H1 (cell line): ENCODE results near the gene SCGB1A1. TPM values are rescaled to one million over a fixed set of nuclear protein-coding genes. Genes with fewer than 3 reads are reported as not detected.

Experiments used
- CTCF ChIA-PET: fragments of 300-600 bp; sonication (Branson Sonifier 250); formaldehyde crosslinking; loops from one replicate; lab custom pipeline; 2021; ENCODE audit not compliant: partially characterized antibody; lab: Charles Lee
- POLR2A ChIA-PET: fragments of 300-600 bp; sonication (Branson Sonifier 250); formaldehyde crosslinking; loops from one replicate; lab custom pipeline; 2021; ENCODE audit warnings: inconsistent platforms; ENCODE audit not compliant: partially characterized antibody; lab: Charles Lee
- DNase-seq, 2 experiments: peaks; one replicate each; pipeline versions ENCODE4 v3.0.0 to v3.0.0-alpha.2; 2010 to 2022; ENCODE audit warnings: low spot score in 2 of 2, low read depth in 1 of 2, mixed read lengths in 1 of 2
- FAIRE-seq: peaks from 2 replicates; lab custom pipeline; 2011; peaks lifted over from hg19 to GRCh38; lab: Jason Lieb, UNC
- H2AFZ ChIP-seq: 2 replicates; pipeline ENCODE4 v1.8.1; 2012; ENCODE audit warnings: low read length, inconsistent platforms
- H2AK5ac ChIP-seq: 2 replicates; pipeline ENCODE4 v1.6.1; 2013; ENCODE audit warnings: low read depth, low read length
- H2BK120ac ChIP-seq: replicated peaks from 2 replicates; pipeline ENCODE3; 2013; ENCODE audit warnings: low read depth, low read length, inconsistent platforms
- H2BK12ac ChIP-seq: 2 replicates; pipeline ENCODE4 v1.6.1; 2013; ENCODE audit warnings: low read depth, low read length
- H2BK15ac ChIP-seq: 2 replicates; pipeline ENCODE4 v1.6.1; 2013; ENCODE audit warnings: low read length
- H2BK20ac ChIP-seq: 2 replicates; pipeline ENCODE4 v1.6.1; 2013; ENCODE audit warnings: low read length
- H2BK5ac ChIP-seq: 2 replicates; pipeline ENCODE4 v1.6.1; 2013; ENCODE audit warnings: low read depth, low read length
- H3K14ac ChIP-seq: 2 replicates; pipeline ENCODE4 v1.6.1; 2013; ENCODE audit warnings: inconsistent platforms; ENCODE audit not compliant: insufficient read length
- H3K18ac ChIP-seq: 2 replicates; pipeline ENCODE4 v1.6.1; 2013; ENCODE audit warnings: low read length; ENCODE audit errors: extremely low read depth
- H3K23ac ChIP-seq: 2 replicates; pipeline ENCODE4 v1.6.1; 2013; ENCODE audit warnings: inconsistent platforms; ENCODE audit not compliant: insufficient read length
- H3K23me2 ChIP-seq: 2 replicates; pipeline ENCODE4 v1.6.1; 2013; ENCODE audit warnings: low read depth, low read length
- H3K27ac ChIP-seq: 2 replicates; pipeline ENCODE4 v1.6.1; 2011; ENCODE audit warnings: low read depth, low read length, inconsistent platforms
- H3K27me3 ChIP-seq, 4 experiments: replicated peaks in 1 of 4; 1 replicate in 1 of 4; 2 replicates in 3 of 4; pipeline versions ENCODE4 v1.6.1 to v1.8.1; 2011 to 2013; ENCODE audit warnings: low read length in 3 of 4, mild to moderate bottlenecking in 3 of 4, inconsistent platforms in 2 of 4, mixed read lengths in 2 of 4, moderate library complexity in 1 of 4; ENCODE audit not compliant: control insufficient read depth in 3 of 4, insufficient read depth in 3 of 4; ENCODE audit errors: extremely low read depth in 1 of 4
- H3K36me3 ChIP-seq, 4 experiments: 2 replicates each; pipeline versions ENCODE4 v1.6.1 to v1.8.1; 2011 to 2013; ENCODE audit warnings: mild to moderate bottlenecking in 4 of 4, low read length in 3 of 4, moderate library complexity in 2 of 4, control low read depth in 1 of 4, inconsistent platforms in 1 of 4; ENCODE audit not compliant: insufficient read depth in 4 of 4, control insufficient read depth in 2 of 4
- H3K4ac ChIP-seq: replicated peaks from 2 replicates; pipeline ENCODE3; 2013; ENCODE audit warnings: low read length, low read depth, mixed read lengths, inconsistent platforms; ENCODE audit not compliant: insufficient read length
- H3K4me1 ChIP-seq, 4 experiments: replicated peaks in 1 of 4; 1 replicate in 1 of 4; 2 replicates in 3 of 4; pipeline versions ENCODE4 v1.6.1 to v1.8.1; 2011 to 2013; ENCODE audit warnings: low read length in 3 of 4, inconsistent platforms in 2 of 4, mixed read lengths in 1 of 4; ENCODE audit not compliant: insufficient read depth in 4 of 4, control insufficient read depth in 3 of 4
- H3K4me2 ChIP-seq, 2 experiments: 2 replicates each; pipeline versions ENCODE4 v1.6.1 to v1.8.1; 2011 to 2013; ENCODE audit warnings: low read depth in 2 of 2, low read length in 2 of 2, control low read depth in 1 of 2, inconsistent platforms in 1 of 2, mild to moderate bottlenecking in 1 of 2; ENCODE audit not compliant: insufficient read depth in 1 of 2
- H3K4me3 ChIP-seq, 4 experiments: fragments of 200-600, 300-600 bp in 1 of 4; sonication (generic), shearing (Covaris generic), sonication (Bioruptor Twin) in 1 of 4; 2 replicates each; pipeline versions ENCODE4 v1.5.1 to v1.8.1; 2011 to 2016; ENCODE audit warnings: low read length in 4 of 4, low read depth in 3 of 4, control low read depth in 2 of 4, inconsistent platforms in 2 of 4, mild to moderate bottlenecking in 2 of 4, mixed read lengths in 1 of 4, moderate library complexity in 1 of 4; ENCODE audit not compliant: insufficient read depth in 2 of 4; ENCODE audit errors: extremely low read depth in 1 of 4
- H3K56ac ChIP-seq: replicated peaks from 2 replicates; pipeline ENCODE3; 2013; ENCODE audit warnings: low read depth, mild to moderate bottlenecking, mixed read lengths, low read length, inconsistent platforms; ENCODE audit not compliant: insufficient read length
- H3K79me1 ChIP-seq: 2 replicates; pipeline ENCODE4 v1.6.1; 2013; ENCODE audit warnings: low read depth, low read length, control low read depth
- H3K79me2 ChIP-seq, 2 experiments: 2 replicates each; pipeline versions ENCODE4 v1.6.1 to v1.8.1; 2012 to 2013; ENCODE audit warnings: low read length in 2 of 2, mild to moderate bottlenecking in 2 of 2, inconsistent platforms in 1 of 2; ENCODE audit not compliant: insufficient read depth in 2 of 2, control insufficient read depth in 1 of 2
- H3K9ac ChIP-seq, 4 experiments: replicated peaks in 1 of 4; 1 replicate in 1 of 4; 2 replicates in 3 of 4; pipeline versions ENCODE4 v1.6.1 to v1.8.1; 2011 to 2013; ENCODE audit warnings: low read depth in 3 of 4, low read length in 3 of 4, control low read depth in 2 of 4, mild to moderate bottlenecking in 2 of 4, moderate library complexity in 2 of 4, inconsistent platforms in 1 of 4; ENCODE audit errors: extremely low read depth in 1 of 4
- H3K9me3 ChIP-seq, 2 experiments: 2 replicates each; pipeline versions ENCODE4 v1.6.1 to v1.8.1; 2012 to 2013; ENCODE audit warnings: mild to moderate bottlenecking in 2 of 2, moderate library complexity in 2 of 2, control low read depth in 1 of 2, inconsistent platforms in 1 of 2, low read depth in 1 of 2, low read length in 1 of 2, mixed read lengths in 1 of 2; ENCODE audit not compliant: insufficient read depth in 2 of 2
- H4K20me1 ChIP-seq, 2 experiments: replicated peaks in 1 of 2; 2 replicates each; pipeline versions ENCODE3 to v1.8.1; 2011 to 2013; ENCODE audit warnings: inconsistent platforms in 2 of 2, low read length in 2 of 2, mild to moderate bottlenecking in 1 of 2; ENCODE audit not compliant: insufficient read depth in 2 of 2, control insufficient read depth in 1 of 2
- H4K5ac ChIP-seq: 2 replicates; pipeline ENCODE4 v1.6.1; 2013; ENCODE audit warnings: low read length, low read depth, mixed read lengths, inconsistent platforms; ENCODE audit not compliant: insufficient read length
- H4K8ac ChIP-seq: 2 replicates; pipeline ENCODE4 v1.8.0; 2013; ENCODE audit warnings: mild to moderate bottlenecking, moderate library complexity, low read length, inconsistent platforms; ENCODE audit not compliant: insufficient read depth; ENCODE audit errors: extremely low read depth
- H4K91ac ChIP-seq: replicated peaks from 2 replicates; pipeline ENCODE3; 2013; ENCODE audit warnings: low read length, mixed read lengths, inconsistent platforms; ENCODE audit not compliant: insufficient read length
- ASH2L ChIP-seq: fragments of 200-600, 300-600 bp; sonication (generic); IDR thresholded peaks from one replicate; pipeline ENCODE4 v1.7.1; 2017; ENCODE audit warnings: low read length
- EZH2 ChIP-seq: fragments of 200-600 bp; sonication (generic); IDR thresholded peaks from 2 replicates; pipeline ENCODE4 v1.7.1; 2012; ENCODE audit warnings: low read depth, mild to moderate bottlenecking, moderate library complexity, low read length, inconsistent platforms; ENCODE audit not compliant: severe bottlenecking
- GABPA ChIP-seq: IDR thresholded peaks from 2 replicates; pipeline ENCODE4 v1.6.1; 2011; ENCODE audit warnings: mild to moderate bottlenecking, low read length, moderate library complexity, borderline replicate concordance; ENCODE audit not compliant: insufficient read depth
- KDM1A ChIP-seq: fragments of 200-600, 300-600 bp; sonication (generic); IDR thresholded peaks from 2 replicates; pipeline ENCODE4 v1.7.1; 2016; ENCODE audit warnings: mild to moderate bottlenecking, low read length, borderline replicate concordance
- MAFK ChIP-seq: IDR thresholded peaks from 2 replicates; pipeline ENCODE4 v1.6.1; 2012; ENCODE audit warnings: low read depth, mild to moderate bottlenecking, improper control_type of control experiment, low read length
- MAX ChIP-seq: IDR thresholded peaks from 2 replicates; pipeline ENCODE4 v1.6.1; 2012; ENCODE audit warnings: inconsistent platforms
- RBBP5 ChIP-seq: IDR thresholded peaks from 2 replicates; pipeline ENCODE4 v1.7.1; 2012; ENCODE audit warnings: low read depth, mild to moderate bottlenecking, inconsistent platforms, low read length, moderate library complexity, borderline replicate concordance
- SIX5 ChIP-seq: IDR thresholded peaks from 2 replicates; pipeline ENCODE4 v1.6.1; 2011; ENCODE audit warnings: mild to moderate bottlenecking, low read depth, low read length
- SP2 ChIP-seq: IDR thresholded peaks from 2 replicates; pipeline ENCODE4 v1.6.1; 2012; ENCODE audit warnings: mild to moderate bottlenecking, low read length, inconsistent platforms
- SP4 ChIP-seq: IDR thresholded peaks from 2 replicates; pipeline ENCODE4 v1.6.1; 2012; ENCODE audit warnings: low read length, inconsistent platforms
- TAF7 ChIP-seq: optimal IDR thresholded peaks from 2 replicates; pipeline ENCODE3; 2011; ENCODE audit warnings: low read depth, mild to moderate bottlenecking, inconsistent platforms, low read length, moderate library complexity, borderline replicate concordance
- TBP ChIP-seq: IDR thresholded peaks from 2 replicates; pipeline ENCODE4 v1.6.1; 2011; ENCODE audit warnings: low read depth, low read length, improper control_type of control experiment
- YY1 ChIP-seq: IDR thresholded peaks from 2 replicates; pipeline ENCODE4 v1.6.1; 2011; ENCODE audit warnings: low read depth, mild to moderate bottlenecking, low read length
- WGBS, 2 experiments: shearing (Covaris generic) in 1 of 2; methylation state at CpG; one replicate each; pipeline versions ENCODE4 v1.1.6 to v1.1.7; 2013 to 2015; ENCODE audit warnings: low lambda C conversion rate in 2 of 2, mixed read lengths in 2 of 2, inconsistent platforms in 1 of 2, low coverage in 1 of 2, missing lambda C conversion rate in 1 of 2; ENCODE audit not compliant: insufficient replicate concordance in 2 of 2, insufficient coverage in 1 of 2, insufficient read length in 1 of 2; ENCODE audit errors: extremely low coverage in 1 of 2, missing lambda C conversion rate in 1 of 2; 5-methylcytosine and 5-hydroxymethylcytosine counted together
- polyA plus RNA-seq, 7 experiments: library from polyadenylated mRNA; depleted of rRNA in 3 of 7; stranded (reverse) in 5 of 7; unstranded in 2 of 7; fragments of >200 nt in 5 of 7; fragments of 200-250 nt in 2 of 7; gene quantifications; 1 replicate in 5 of 7; 2 replicates in 1 of 7; 4 replicates in 1 of 7; pipeline versions ENCODE4 v1.2.1 to v1.2.3, GENCODE V29; 2011 to 2013; ENCODE audit warnings: missing spikeins in 2 of 7, mixed read lengths in 2 of 7
- total RNA-seq: library from RNA; stranded (reverse); fragmentation: NEBNext Ultra II Directional; extraction: Animal tissue kit (Norgen Biotek cat#: 25700); gene quantifications from 2 replicates; pipeline ENCODE4 v1.2.1, GENCODE V29; 2021

Gene SCGB1A1
- total and polyA plus RNA-seq, 2 of the 8 experiments (the other 6 are each of a cell fraction or from before 2014, with no cell fraction given), result not detected

- WGBS, 2 experiments, result 90% methylated on average over 5 of the region's 5 CpGs; no CpG with 5 or more reads in 1 of the 2 experiments
Observed at GRCh38 chr11:62393735-62394134, 25.1 kb upstream of the SCGB1A1 start.

More at GRCh38 chr11:62393735-62394134, 25.1 kb upstream of the SCGB1A1 start:
- H4K91ac ChIP-seq, result no peak overlapping the region
- no peak for TF ChIP-seq GABPA
- no peak for TF ChIP-seq TBP
- no peak for TF ChIP-seq SP2
- TF ChIP-seq YY1, result no peak
- no peak for TF ChIP-seq SIX5
- no peak for TF ChIP-seq SP4
- no peak for TF ChIP-seq KDM1A
- no peak for TF ChIP-seq EZH2
- no peak for TF ChIP-seq RBBP5
- TF ChIP-seq MAX, result no peak
- TF ChIP-seq ASH2L, result no peak
- no peak for TF ChIP-seq TAF7
- no peak for TF ChIP-seq MAFK
- TF ChIP-seq, all 59 proteins: peak for 0
- Histone ChIP-seq H2BK20ac (no peak overlapping the region), H2BK120ac (no peak overlapping the region), H3K79me2 (no peaks in the 10 kb centered on the region), H3K4me1 (peaks cover 3 to 8% (median 4%) of the 10 kb centered on the region in 4 experiments; a peak in 5 of 7 replicates), H4K8ac (no peak overlapping the region), H3K4me2 (no peak overlapping the region), H2BK15ac (no peak overlapping the region), H3K27ac (no peak overlapping the region), H3K23ac (no peak overlapping the region), H4K20me1 (no peaks in the 10 kb centered on the region), H3K14ac (no peak overlapping the region), H3K23me2 (no peaks in the 10 kb centered on the region), H2BK12ac (no peak overlapping the region), H3K4me3 (no peak overlapping the region), H3K4ac (no peak overlapping the region), H3K27me3 (no peaks in the 10 kb centered on the region), H2AFZ (no peak overlapping the region), H3K79me1 (no peaks in the 10 kb centered on the region), H3K56ac (no peak overlapping the region), H3K18ac (no peak overlapping the region), H3K36me3 (no peaks in the 10 kb centered on the region), H3K9me3 (no peaks in the 10 kb centered on the region), H2BK5ac (no peak overlapping the region), H4K5ac (no peak overlapping the region), H3K9ac (no peak overlapping the region), H2AK5ac (no peak overlapping the region)
- ChIA-PET CTCF (interaction anchor here (0.9 to 8.6 kb wide), 13 partner anchors 10 to 171 kb away, joined by 3 to 113 read pairs (median 19); partner anchors contain the start of gene SCGB1A1), POLR2A (interaction anchor here (1.2 to 1.5 kb wide), 2 partner anchors 167 to 172 kb away, joined by 3 to 4 read pairs; no protein-coding TSS in a partner anchor)
- DNase-seq (no peak), FAIRE-seq (no peak)
